Measurements from ENCODE around the gene RANGRF.

DNA sequence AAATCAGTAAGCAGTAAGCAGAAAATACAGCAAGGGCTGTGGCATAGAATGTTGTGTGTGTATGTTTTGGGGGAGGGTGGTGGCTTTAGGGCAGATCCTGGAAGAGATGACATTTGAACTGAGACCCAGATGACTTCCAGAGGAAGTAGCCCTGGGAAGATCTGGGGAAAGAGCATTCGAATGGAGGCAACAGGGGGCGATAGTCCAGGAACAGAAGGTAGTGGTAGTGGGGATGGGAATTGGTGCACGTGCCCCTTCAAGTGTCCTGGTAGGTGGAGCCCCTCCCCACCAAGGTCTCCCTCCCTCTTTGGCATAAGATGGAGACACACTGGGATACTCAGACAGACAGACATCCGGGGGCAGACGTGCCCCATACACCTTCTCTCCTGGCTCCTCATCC, 35.7 kb downstream of the RANGRF start:
- TF ChIP-seq TAF1 (IDR thresholded peaks at IDR 0.05; ENCODE audit: low read depth) (no peak), EGR1 (IDR thresholded peaks at IDR 0.05) (no peak), RAD21 (IDR thresholded peaks at IDR 0.05; ENCODE audit: low read depth) (no peak), CEBPB (IDR thresholded peaks at IDR 0.05) (no peak), YY1 (IDR thresholded peaks at IDR 0.05; ENCODE audit: low read depth) (no peak), EP300 (IDR thresholded peaks at IDR 0.05; ENCODE audit: borderline replicate concordance) (no peak), FOXM1 (IDR thresholded peaks at IDR 0.05; ENCODE audit: borderline replicate concordance, low read depth) (no peak), TCF12 (IDR thresholded peaks at IDR 0.05; ENCODE audit: low read depth) (no peak)
- TF ChIP-seq, protein P1, sequence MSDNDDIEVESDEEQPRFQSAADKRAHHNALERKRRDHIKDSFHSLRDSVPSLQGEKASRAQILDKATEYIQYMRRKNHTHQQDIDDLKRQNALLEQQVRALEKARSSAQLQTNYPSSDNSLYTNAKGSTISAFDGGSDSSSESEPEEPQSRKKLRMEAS (IDR thresholded peaks at IDR 0.05) = no peak
- TF ChIP-seq, protein P2, sequence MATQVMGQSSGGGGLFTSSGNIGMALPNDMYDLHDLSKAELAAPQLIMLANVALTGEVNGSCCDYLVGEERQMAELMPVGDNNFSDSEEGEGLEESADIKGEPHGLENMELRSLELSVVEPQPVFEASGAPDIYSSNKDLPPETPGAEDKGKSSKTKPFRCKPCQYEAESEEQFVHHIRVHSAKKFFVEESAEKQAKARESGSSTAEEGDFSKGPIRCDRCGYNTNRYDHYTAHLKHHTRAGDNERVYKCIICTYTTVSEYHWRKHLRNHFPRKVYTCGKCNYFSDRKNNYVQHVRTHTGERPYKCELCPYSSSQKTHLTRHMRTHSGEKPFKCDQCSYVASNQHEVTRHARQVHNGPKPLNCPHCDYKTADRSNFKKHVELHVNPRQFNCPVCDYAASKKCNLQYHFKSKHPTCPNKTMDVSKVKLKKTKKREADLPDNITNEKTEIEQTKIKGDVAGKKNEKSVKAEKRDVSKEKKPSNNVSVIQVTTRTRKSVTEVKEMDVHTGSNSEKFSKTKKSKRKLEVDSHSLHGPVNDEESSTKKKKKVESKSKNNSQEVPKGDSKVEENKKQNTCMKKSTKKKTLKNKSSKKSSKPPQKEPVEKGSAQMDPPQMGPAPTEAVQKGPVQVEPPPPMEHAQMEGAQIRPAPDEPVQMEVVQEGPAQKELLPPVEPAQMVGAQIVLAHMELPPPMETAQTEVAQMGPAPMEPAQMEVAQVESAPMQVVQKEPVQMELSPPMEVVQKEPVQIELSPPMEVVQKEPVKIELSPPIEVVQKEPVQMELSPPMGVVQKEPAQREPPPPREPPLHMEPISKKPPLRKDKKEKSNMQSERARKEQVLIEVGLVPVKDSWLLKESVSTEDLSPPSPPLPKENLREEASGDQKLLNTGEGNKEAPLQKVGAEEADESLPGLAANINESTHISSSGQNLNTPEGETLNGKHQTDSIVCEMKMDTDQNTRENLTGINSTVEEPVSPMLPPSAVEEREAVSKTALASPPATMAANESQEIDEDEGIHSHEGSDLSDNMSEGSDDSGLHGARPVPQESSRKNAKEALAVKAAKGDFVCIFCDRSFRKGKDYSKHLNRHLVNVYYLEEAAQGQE (IDR thresholded peaks at IDR 0.05; ENCODE audit: low read depth) = no peak
